H9 (cell line): ENCODE results near the gene SRGAP3. TPM values are rescaled to one million over a fixed set of nuclear protein-coding genes. Genes with fewer than 3 reads are reported as not detected.

Source experiments
- DNase-seq: peaks from one replicate; pipeline ENCODE4 v3.0.0-alpha.2; 2017
- H2AFZ ChIP-seq: one replicate; pipeline ENCODE4 v1.6.1; 2013; ENCODE audit warnings: mild to moderate bottlenecking, low read length, control low read depth, moderate library complexity
- H2AK5ac ChIP-seq: 2 replicates; pipeline ENCODE4 v1.6.1; 2013; ENCODE audit warnings: low read length, control low read depth, mixed read lengths; ENCODE audit not compliant: insufficient read length
- H2BK120ac ChIP-seq: one replicate; pipeline ENCODE4 v1.6.1; 2013; ENCODE audit warnings: low read depth, mild to moderate bottlenecking, low read length, control low read depth, inconsistent platforms; ENCODE audit not compliant: poor library complexity, severe bottlenecking
- H2BK12ac ChIP-seq: 2 replicates; pipeline ENCODE4 v1.6.1; 2013; ENCODE audit warnings: low read length, control low read depth, mixed read lengths, low read depth; ENCODE audit not compliant: insufficient read length
- H2BK15ac ChIP-seq: 2 replicates; pipeline ENCODE4 v1.6.1; 2013; ENCODE audit warnings: low read depth, low read length, control low read depth
- H2BK20ac ChIP-seq: one replicate; pipeline ENCODE4 v1.6.1; 2013; ENCODE audit warnings: low read depth, mild to moderate bottlenecking, low read length, control low read depth, inconsistent platforms; ENCODE audit not compliant: poor library complexity, severe bottlenecking
- H2BK5ac ChIP-seq: 2 replicates; pipeline ENCODE4 v1.6.1; 2013; ENCODE audit warnings: low read length, control low read depth, mixed read lengths; ENCODE audit not compliant: insufficient read length
- H3K14ac ChIP-seq: 2 replicates; pipeline ENCODE4 v1.6.1; 2013; ENCODE audit warnings: low read length, control low read depth; ENCODE audit not compliant: insufficient read depth
- H3K18ac ChIP-seq: 2 replicates; pipeline ENCODE4 v1.6.1; 2013; ENCODE audit warnings: low read depth, mild to moderate bottlenecking, mixed read lengths, low read length, control low read depth; ENCODE audit not compliant: insufficient read length
- H3K23ac ChIP-seq: 2 replicates; pipeline ENCODE4 v1.6.1; 2013; ENCODE audit warnings: low read length, control low read depth, mixed read lengths, low read depth; ENCODE audit not compliant: insufficient read length
- H3K23me2 ChIP-seq: 2 replicates; pipeline ENCODE4 v1.6.1; 2013; ENCODE audit warnings: low read depth, mild to moderate bottlenecking, mixed read lengths, low read length, control low read depth; ENCODE audit not compliant: insufficient read length, poor library complexity, severe bottlenecking
- H3K27ac ChIP-seq: 2 replicates; pipeline ENCODE4 v1.5.1; 2013; ENCODE audit warnings: low read length, control low read depth, mixed read lengths, low read depth; ENCODE audit not compliant: insufficient read length
- H3K27me3 ChIP-seq: 2 replicates; pipeline ENCODE4 v1.6.1; 2013; ENCODE audit warnings: low read length, control low read depth, inconsistent platforms; ENCODE audit not compliant: insufficient read depth
- H3K4ac ChIP-seq: 2 replicates; pipeline ENCODE4 v1.6.1; 2013; ENCODE audit warnings: low read depth, mild to moderate bottlenecking, control low read depth, inconsistent platforms, low read length, moderate library complexity
- H3K4me1 ChIP-seq: 2 replicates; pipeline ENCODE4 v1.6.1; 2013; ENCODE audit warnings: low read length, control low read depth, inconsistent platforms; ENCODE audit not compliant: insufficient read depth
- H3K4me2 ChIP-seq: 2 replicates; pipeline ENCODE4 v1.6.1; 2013; ENCODE audit warnings: low read length, control low read depth, mixed read lengths; ENCODE audit not compliant: insufficient read length, insufficient read depth
- H3K56ac ChIP-seq: 2 replicates; pipeline ENCODE4 v1.6.1; 2013; ENCODE audit warnings: low read depth, mild to moderate bottlenecking, mixed read lengths, low read length, control low read depth; ENCODE audit not compliant: insufficient read length
- H3K79me1 ChIP-seq: 2 replicates; pipeline ENCODE4 v1.6.1; 2013; ENCODE audit warnings: low read depth, mild to moderate bottlenecking, moderate library complexity, low read length, control low read depth, inconsistent platforms; ENCODE audit not compliant: insufficient read depth, poor library complexity, severe bottlenecking
- H3K79me2 ChIP-seq: 2 replicates; pipeline ENCODE4 v1.6.1; 2013; ENCODE audit warnings: low read length, control low read depth, inconsistent platforms; ENCODE audit not compliant: insufficient read depth
- H3K9ac ChIP-seq: 2 replicates; pipeline ENCODE4 v1.6.1; 2013; ENCODE audit warnings: low read length, control low read depth, mixed read lengths; ENCODE audit not compliant: insufficient read length; ENCODE audit errors: extremely low read depth
- H3K9me3 ChIP-seq: one replicate; pipeline ENCODE4 v1.6.1; 2013; ENCODE audit warnings: low read depth, low read length, inconsistent platforms; ENCODE audit not compliant: control insufficient read depth
- H3T11ph ChIP-seq: one replicate; pipeline ENCODE4 v1.6.1; 2013; ENCODE audit warnings: mild to moderate bottlenecking, low read length, control low read depth, inconsistent platforms
- H4K20me1 ChIP-seq: one replicate; pipeline ENCODE4 v1.6.1; 2013; ENCODE audit not compliant: control insufficient read depth, insufficient read length, insufficient read depth
- H4K5ac ChIP-seq: 2 replicates; pipeline ENCODE4 v1.6.1; 2013; ENCODE audit warnings: low read depth, mild to moderate bottlenecking, mixed read lengths, low read length, control low read depth; ENCODE audit not compliant: insufficient read length
- H4K8ac ChIP-seq: replicated peaks from 2 replicates; pipeline ENCODE4 v1.6.1; 2013; ENCODE audit warnings: low read length, control low read depth, mixed read lengths, low read depth; ENCODE audit not compliant: insufficient read length
- H4K91ac ChIP-seq: 2 replicates; pipeline ENCODE4 v1.6.1; 2013; ENCODE audit warnings: low read depth, mild to moderate bottlenecking, moderate library complexity, mixed read lengths, low read length, control low read depth; ENCODE audit not compliant: insufficient read length
- H3K27ac Mint-ChIP-seq, 3 experiments: 2 replicates in 2 of 3; 3 replicates in 1 of 3; pipeline ENCODE4 v1.8.0; 2020 to 2021; ENCODE audit warnings: mixed read lengths in 3 of 3, mild to moderate bottlenecking in 1 of 3, moderate library complexity in 1 of 3
- H3K27me3 Mint-ChIP-seq: 2 replicates; pipeline ENCODE4 v1.8.0; 2021; ENCODE audit warnings: low read depth, mild to moderate bottlenecking, moderate library complexity, mixed read lengths
- H3K36me3 Mint-ChIP-seq, 3 experiments: 2 replicates in 2 of 3; 3 replicates in 1 of 3; pipeline ENCODE4 v1.8.0; 2020 to 2021; ENCODE audit warnings: low read depth in 3 of 3, mixed read lengths in 3 of 3; ENCODE audit not compliant: insufficient read depth in 1 of 3
- H3K4me1 Mint-ChIP-seq, 2 experiments: 2 replicates each; pipeline ENCODE4 v1.8.0; 2020; ENCODE audit warnings: mixed read lengths in 2 of 2
- H3K4me3 Mint-ChIP-seq, 2 experiments: 2 replicates in 1 of 2; 3 replicates in 1 of 2; pipeline ENCODE4 v1.8.0; 2020 to 2021; ENCODE audit warnings: mild to moderate bottlenecking in 2 of 2, mixed read lengths in 2 of 2, moderate library complexity in 1 of 2
- H3K9me3 Mint-ChIP-seq, 2 experiments: 2 replicates in 1 of 2; 3 replicates in 1 of 2; pipeline ENCODE4 v1.8.0; 2020; ENCODE audit warnings: mild to moderate bottlenecking in 2 of 2, mixed read lengths in 2 of 2, moderate library complexity in 1 of 2
- CTCF ChIP-seq: fragments of 200-600 bp; sonication (generic); conservative IDR thresholded peaks from 3 replicates; pipeline ENCODE4 v1.8.0; 2021; ENCODE audit warnings: antibody characterized with exemption, mild to moderate bottlenecking
- WGBS: extraction: QIAGEN DNeasy Blood & Tissue Kit; methylation state at CpG from one replicate; pipeline ENCODE4 v1.1.7; 2013; ENCODE audit warnings: missing lambda C conversion rate, low lambda C conversion rate, mixed read lengths; ENCODE audit not compliant: insufficient read length; ENCODE audit errors: extremely low coverage; 5-methylcytosine and 5-hydroxymethylcytosine counted together
- total RNA-seq: library from RNA; stranded (reverse); gene quantifications from 2 replicates; pipeline ENCODE4 v1.2.1, GENCODE V29; 2021

Gene SRGAP3
- total RNA-seq, 1 experiment from 2014 or later = 3.4 TPM

GRCh38 chr3:9161298-9161697 lies 88.1 kb downstream of the SRGAP3 start:
- no peak overlapping the region for H2BK5ac ChIP-seq
- no peaks in the 10 kb centered on the region for H3K4me1 ChIP-seq
- Mint-ChIP-seq H3K9me3 (no peaks in the 10 kb centered on the region), H3K4me3 (no peak overlapping the region), H3K36me3 (no peaks in the 10 kb centered on the region), H3K27ac (no peak overlapping the region), H3K4me1 (peaks cover 7 to 18% of the 10 kb centered on the region in 2 experiments), H3K27me3 (peaks cover 1% of the 10 kb centered on the region)
- H3K79me1 ChIP-seq = no peaks in the 10 kb centered on the region
- H3K56ac ChIP-seq = no peak overlapping the region
- H3K23me2 ChIP-seq = no peaks in the 10 kb centered on the region
- no peak overlapping the region for H3K4ac ChIP-seq
- no peaks in the 10 kb centered on the region for H4K20me1 ChIP-seq
- H3K9me3 ChIP-seq = no peaks in the 10 kb centered on the region
- no peak overlapping the region for H4K5ac ChIP-seq
- DNase-seq = no peak
- H4K91ac ChIP-seq = no peak overlapping the region
- no peak overlapping the region for H2BK120ac ChIP-seq
- no peak overlapping the region for H3K4me2 ChIP-seq
- TF ChIP-seq CTCF = no peak
- H3K14ac ChIP-seq = no peak overlapping the region
- no peak overlapping the region for H3K23ac ChIP-seq
- H4K8ac ChIP-seq = no peak overlapping the region
- no peak overlapping the region for H3K18ac ChIP-seq
- H3K79me2 ChIP-seq = no peaks in the 10 kb centered on the region
- no peak overlapping the region for H2BK15ac ChIP-seq
- WGBS = no CpG with 5 or more reads among the region's 4 CpGs
- H2AK5ac ChIP-seq = no peak overlapping the region
- H3K27me3 ChIP-seq = no peaks in the 10 kb centered on the region
- no peak overlapping the region for H2AFZ ChIP-seq
- H3T11ph ChIP-seq = no peak overlapping the region
- H2BK12ac ChIP-seq = no peak overlapping the region
- H2BK20ac ChIP-seq = no peak overlapping the region
- no peak overlapping the region for H3K9ac ChIP-seq
- H3K27ac ChIP-seq = no peak overlapping the region
